Neutrophil (primary cell): ENCODE measurements around the gene GPR176.

Experiments used
- H3K27ac ChIP-seq: fragments of 200-600 bp; sonication (generic); 2 replicates; pipeline ENCODE4 v1.5.1; 2016; ENCODE audit warnings: mild to moderate bottlenecking, moderate library complexity
- H3K27me3 ChIP-seq: fragments of 200-600 bp; sonication (generic); 2 replicates; pipeline ENCODE4 v1.6.0; 2016; ENCODE audit warnings: mild to moderate bottlenecking
- H3K36me3 ChIP-seq: fragments of 200-600 bp; sonication (generic); 2 replicates; pipeline ENCODE4 v1.5.1; 2017
- H3K4me1 ChIP-seq, 2 experiments: fragments of 200-600 bp in 1 of 2; sonication (generic) in 1 of 2; 1 replicate in 1 of 2; 2 replicates in 1 of 2; pipeline versions ENCODE4 v1.5.1 to v1.6.1; 2013 to 2016; ENCODE audit warnings: low read depth in 1 of 2, low read length in 1 of 2, mild to moderate bottlenecking in 1 of 2, moderate library complexity in 1 of 2; ENCODE audit not compliant: control insufficient read depth in 1 of 2, insufficient read depth in 1 of 2
- H3K4me3 ChIP-seq, 2 experiments: fragments of 200-600 bp in 1 of 2; sonication (generic) in 1 of 2; 1 replicate in 1 of 2; 2 replicates in 1 of 2; pipeline ENCODE4 v1.5.1; 2013 to 2016; ENCODE audit warnings: low read depth in 1 of 2, low read length in 1 of 2, mild to moderate bottlenecking in 1 of 2, moderate library complexity in 1 of 2
- H3K9me3 ChIP-seq: fragments of 200-600 bp; sonication (generic); 2 replicates; pipeline ENCODE4 v1.5.1; 2016
- TF ChIP-seq, protein P1 (sequence below): fragments of 200-600 bp; sonication (generic); IDR thresholded peaks from 2 replicates; pipeline ENCODE4 v1.5.1; 2016; ENCODE audit warnings: antibody characterized with exemption

GPR176 gene, protein sequence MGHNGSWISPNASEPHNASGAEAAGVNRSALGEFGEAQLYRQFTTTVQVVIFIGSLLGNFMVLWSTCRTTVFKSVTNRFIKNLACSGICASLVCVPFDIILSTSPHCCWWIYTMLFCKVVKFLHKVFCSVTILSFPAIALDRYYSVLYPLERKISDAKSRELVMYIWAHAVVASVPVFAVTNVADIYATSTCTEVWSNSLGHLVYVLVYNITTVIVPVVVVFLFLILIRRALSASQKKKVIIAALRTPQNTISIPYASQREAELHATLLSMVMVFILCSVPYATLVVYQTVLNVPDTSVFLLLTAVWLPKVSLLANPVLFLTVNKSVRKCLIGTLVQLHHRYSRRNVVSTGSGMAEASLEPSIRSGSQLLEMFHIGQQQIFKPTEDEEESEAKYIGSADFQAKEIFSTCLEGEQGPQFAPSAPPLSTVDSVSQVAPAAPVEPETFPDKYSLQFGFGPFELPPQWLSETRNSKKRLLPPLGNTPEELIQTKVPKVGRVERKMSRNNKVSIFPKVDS

DNA sequence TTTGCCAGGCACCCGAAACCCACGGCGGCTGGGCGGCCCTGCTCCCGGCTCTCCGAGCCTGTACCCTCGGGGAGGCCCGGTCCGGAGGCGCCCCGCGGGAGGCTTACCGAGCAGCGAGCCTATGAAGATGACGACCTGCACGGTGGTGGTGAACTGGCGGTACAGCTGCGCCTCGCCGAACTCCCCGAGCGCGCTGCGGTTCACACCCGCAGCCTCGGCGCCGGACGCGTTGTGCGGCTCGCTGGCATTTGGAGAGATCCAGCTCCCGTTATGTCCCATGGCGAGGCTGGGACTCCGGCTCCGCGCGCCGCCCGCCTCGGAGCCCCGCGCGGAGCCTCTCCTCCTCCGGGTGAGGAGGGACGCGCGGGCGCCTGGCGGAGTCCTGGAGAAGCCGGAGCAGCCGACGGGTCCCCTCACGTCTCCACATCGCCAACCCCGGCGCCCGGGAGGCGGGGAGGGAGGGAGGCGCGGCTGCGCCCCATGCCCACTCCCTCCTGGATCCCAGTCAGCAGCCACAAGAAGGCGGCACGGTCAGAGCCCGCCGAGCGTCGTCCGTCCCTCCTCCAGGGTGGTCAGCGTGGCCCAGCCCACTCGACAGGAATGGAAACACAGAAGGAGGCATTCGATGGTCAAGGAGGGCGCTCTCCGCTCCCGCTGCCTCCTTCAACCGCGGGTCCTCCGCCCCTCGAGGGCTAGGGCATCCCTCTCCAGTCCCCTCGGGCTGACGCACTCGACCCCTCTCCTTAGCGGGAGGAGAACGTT, at the start of gene GPR176:
GPR176 (minus strand) TSS at position 519 of the 762 bp plus-strand sequence; CDS start at position 279, 240 bp downstream.
- Histone ChIP-seq H3K27ac (no peak within 1 kb of the TSS), H3K9me3 (no peaks in the 10 kb centered on the region), H3K36me3 (no peaks in the 10 kb centered on the region), H3K4me1 (peaks cover 15 to 24% of the 10 kb centered on the region in 2 experiments), H3K27me3 (peaks cover 79% of the 10 kb centered on the region), H3K4me3 (peak within 1 kb of the TSS; percentile 64 to 84)
- TF ChIP-seq, protein P1, sequence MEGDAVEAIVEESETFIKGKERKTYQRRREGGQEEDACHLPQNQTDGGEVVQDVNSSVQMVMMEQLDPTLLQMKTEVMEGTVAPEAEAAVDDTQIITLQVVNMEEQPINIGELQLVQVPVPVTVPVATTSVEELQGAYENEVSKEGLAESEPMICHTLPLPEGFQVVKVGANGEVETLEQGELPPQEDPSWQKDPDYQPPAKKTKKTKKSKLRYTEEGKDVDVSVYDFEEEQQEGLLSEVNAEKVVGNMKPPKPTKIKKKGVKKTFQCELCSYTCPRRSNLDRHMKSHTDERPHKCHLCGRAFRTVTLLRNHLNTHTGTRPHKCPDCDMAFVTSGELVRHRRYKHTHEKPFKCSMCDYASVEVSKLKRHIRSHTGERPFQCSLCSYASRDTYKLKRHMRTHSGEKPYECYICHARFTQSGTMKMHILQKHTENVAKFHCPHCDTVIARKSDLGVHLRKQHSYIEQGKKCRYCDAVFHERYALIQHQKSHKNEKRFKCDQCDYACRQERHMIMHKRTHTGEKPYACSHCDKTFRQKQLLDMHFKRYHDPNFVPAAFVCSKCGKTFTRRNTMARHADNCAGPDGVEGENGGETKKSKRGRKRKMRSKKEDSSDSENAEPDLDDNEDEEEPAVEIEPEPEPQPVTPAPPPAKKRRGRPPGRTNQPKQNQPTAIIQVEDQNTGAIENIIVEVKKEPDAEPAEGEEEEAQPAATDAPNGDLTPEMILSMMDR, result no peak

DNA sequence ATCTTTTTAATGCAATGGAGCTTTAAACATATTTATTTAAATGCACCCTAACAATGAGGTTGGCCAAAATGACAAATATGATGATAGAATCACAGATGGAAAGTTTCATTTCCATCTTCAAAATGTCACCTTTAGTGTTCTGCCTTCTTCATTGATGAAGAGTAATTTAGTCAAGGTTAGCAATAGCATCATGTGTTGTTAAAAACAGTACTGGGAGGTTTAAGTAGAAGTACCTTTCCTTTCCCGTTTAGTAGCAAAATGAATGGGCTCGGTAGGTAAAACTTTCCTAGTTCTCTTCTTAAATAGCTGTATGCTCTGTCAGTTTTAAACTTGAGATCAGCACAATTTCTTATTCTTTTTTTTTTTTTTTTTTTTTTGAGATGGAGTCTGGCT, 48.9 kb upstream of the GPR176 start:
- H3K4me1 ChIP-seq, result no peaks in the 10 kb centered on the region
- H3K36me3 ChIP-seq, result peaks cover 50% of the 10 kb centered on the region
- no peak overlapping the region for H3K27ac ChIP-seq
- H3K9me3 ChIP-seq, result no peaks in the 10 kb centered on the region
- TF ChIP-seq, protein P1, result no peak
- H3K4me3 ChIP-seq, result no peak overlapping the region
- H3K27me3 ChIP-seq, result no peaks in the 10 kb centered on the region

DNA sequence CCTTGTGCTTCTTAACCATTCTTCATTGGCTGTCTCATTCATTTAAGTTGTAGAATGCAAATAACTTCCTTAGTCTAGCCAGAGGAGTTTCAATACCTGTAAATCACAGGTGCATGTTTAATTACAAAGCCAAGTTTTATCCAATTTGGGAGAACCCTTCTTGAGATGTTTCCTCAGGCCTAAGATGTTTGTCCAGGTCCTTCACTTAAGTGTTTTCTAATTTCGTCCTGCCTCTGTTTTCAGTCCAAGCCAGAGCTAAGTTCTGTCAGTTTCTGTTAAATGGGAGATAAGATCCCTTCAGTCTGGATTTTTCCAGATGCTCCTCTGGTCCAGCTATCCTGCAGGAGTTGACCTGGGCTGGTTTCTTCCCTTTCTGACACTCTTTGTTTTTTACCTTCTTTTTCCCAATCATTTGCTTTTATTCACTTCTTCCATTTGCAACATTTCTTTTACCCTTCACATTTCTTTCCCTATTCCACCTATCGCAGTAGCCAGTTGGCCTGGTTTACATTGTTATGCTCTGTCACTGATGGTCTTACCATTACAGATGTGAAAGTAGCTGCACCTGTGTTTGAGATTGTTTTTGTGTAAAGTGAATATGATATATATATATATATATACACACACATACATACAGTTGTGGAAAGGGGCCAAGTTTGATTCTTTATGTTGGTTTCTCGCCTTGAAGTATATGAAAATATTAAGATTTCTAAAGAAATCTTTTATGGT, 48.4 kb upstream of the GPR176 start:
- Histone ChIP-seq H3K4me3 (no peak overlapping the region), H3K9me3 (no peaks in the 10 kb centered on the region), H3K36me3 (peaks cover 44% of the 10 kb centered on the region), H3K27me3 (no peaks in the 10 kb centered on the region), H3K27ac (no peak overlapping the region), H3K4me1 (no peaks in the 10 kb centered on the region)
- TF ChIP-seq, protein P1, result no peak

DNA sequence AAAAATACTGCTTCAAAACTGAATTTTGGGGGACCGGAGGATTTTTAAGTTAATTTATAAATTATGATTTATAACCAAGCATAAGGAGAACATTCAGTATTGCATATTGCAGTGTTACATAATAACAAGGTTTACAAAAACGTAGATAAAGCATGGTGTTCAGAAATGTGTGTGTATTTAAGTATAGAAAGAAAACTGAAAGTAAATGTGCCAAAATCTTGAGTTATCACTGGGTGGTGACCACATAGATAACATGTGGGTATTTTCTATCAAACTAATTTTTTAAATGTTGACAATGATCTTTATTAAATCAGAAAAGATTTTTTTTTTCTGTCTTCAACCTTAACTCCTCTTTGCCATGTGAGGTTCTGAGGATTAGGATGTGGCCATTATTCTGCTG, 46.5 kb upstream of the GPR176 start:
- Histone ChIP-seq H3K27ac (no peak overlapping the region), H3K4me3 (no peak overlapping the region), H3K9me3 (no peaks in the 10 kb centered on the region), H3K27me3 (no peaks in the 10 kb centered on the region), H3K4me1 (no peaks in the 10 kb centered on the region), H3K36me3 (peaks cover 39% of the 10 kb centered on the region)
- TF ChIP-seq, protein P1, result no peak

DNA sequence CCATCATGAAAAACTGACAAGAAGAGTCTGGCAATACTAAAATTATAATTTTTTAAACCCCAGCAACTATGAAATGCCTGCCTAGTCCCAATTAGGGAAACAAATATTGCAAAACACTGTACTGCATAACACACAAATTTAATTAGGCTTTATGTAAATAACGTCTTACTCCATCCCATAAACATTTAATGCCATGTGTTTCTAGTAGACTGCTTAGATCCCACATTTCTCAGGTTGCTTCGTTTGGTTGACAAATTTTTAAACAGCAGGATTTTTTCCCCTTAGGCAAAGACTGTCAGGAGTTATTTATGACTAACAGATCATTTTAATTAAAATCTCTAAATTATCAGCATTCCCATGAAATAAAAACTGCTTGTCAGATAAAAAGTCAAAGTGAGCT, 43.7 kb upstream of the GPR176 start:
- TF ChIP-seq, protein P1, result no peak
- no peak overlapping the region for H3K27ac ChIP-seq
- no peaks in the 10 kb centered on the region for H3K27me3 ChIP-seq
- H3K4me1 ChIP-seq, result peaks cover 5% of the 10 kb centered on the region in 2 experiments
- no peak overlapping the region for H3K4me3 ChIP-seq
- peaks cover 48% of the 10 kb centered on the region for H3K36me3 ChIP-seq
- no peaks in the 10 kb centered on the region for H3K9me3 ChIP-seq
